OCI-LY7 (cell line): Measurements from ENCODE around the gene GNPTG. TPM values are rescaled to one million over a fixed set of nuclear protein-coding genes. Genes with fewer than 3 reads are reported as not detected.

Experiments
- BruUV-seq: library from RNA; stranded (reverse); fragments of 400-500 nt; replicated peaks from 2 replicates; lab custom pipeline; 2021; lab: Mats Ljungman, UMichigan
- CTCF ChIA-PET: fragments of 300-600 bp; sonication (Branson Sonifier 250); formaldehyde crosslinking; loops from one replicate; lab custom pipeline; 2022; ENCODE audit warnings: antibody characterized with exemption; ENCODE audit not compliant: unreplicated experiment; lab: Charles Lee
- POLR2A ChIA-PET: fragments of 300-600 bp; sonication (Branson Sonifier 250); formaldehyde crosslinking; loops from one replicate; lab custom pipeline; 2022; ENCODE audit warnings: antibody characterized with exemption; lab: Charles Lee
- DNase-seq: peaks from one replicate; pipeline ENCODE4 v3.0.0-alpha.2; 2015; ENCODE audit warnings: low spot score
- H2AFZ ChIP-seq: fragments of 200-600 bp; sonication (generic), shearing (Covaris generic); 2 replicates; pipeline ENCODE4 v1.6.1; 2014; ENCODE audit warnings: mild to moderate bottlenecking, antibody characterized with exemption, low read length, moderate library complexity
- H3K27ac ChIP-seq: fragments of 200-600 bp; sonication (generic); 2 replicates; pipeline ENCODE4 v1.5.1; 2014; ENCODE audit warnings: mixed run types, low read depth, mild to moderate bottlenecking, moderate library complexity, low read length, inconsistent platforms; ENCODE audit not compliant: poor library complexity, severe bottlenecking
- H3K36me3 ChIP-seq: fragments of 200-600 bp; sonication (generic); 2 replicates; pipeline ENCODE4 v1.6.1; 2014; ENCODE audit warnings: mild to moderate bottlenecking, antibody characterized with exemption, low read length, moderate library complexity, mixed read lengths; ENCODE audit not compliant: insufficient read depth
- H3K4me1 ChIP-seq: fragments of 200-600 bp; sonication (generic); 2 replicates; pipeline ENCODE4 v1.5.1; 2014; ENCODE audit warnings: mild to moderate bottlenecking, low read length; ENCODE audit not compliant: insufficient read depth, poor library complexity, severe bottlenecking
- H3K4me2 ChIP-seq: fragments of 200-600 bp; sonication (generic); 2 replicates; pipeline ENCODE4 v1.6.1; 2014; ENCODE audit warnings: mild to moderate bottlenecking, low read length
- H3K4me3 ChIP-seq: fragments of 200-600 bp; sonication (generic); 2 replicates; pipeline ENCODE4 v1.5.1; 2014; ENCODE audit warnings: mild to moderate bottlenecking, low read depth, low read length; ENCODE audit not compliant: poor library complexity, severe bottlenecking
- H3K79me2 ChIP-seq: fragments of 200-600 bp; sonication (generic); 2 replicates; pipeline ENCODE4 v1.6.1; 2016; ENCODE audit warnings: low read depth, mild to moderate bottlenecking, low read length, moderate library complexity, mixed read lengths; ENCODE audit not compliant: insufficient read depth
- H3K9me2 ChIP-seq: fragments of 200-600 bp; sonication (generic); 2 replicates; pipeline ENCODE4 v1.6.1; 2016; ENCODE audit warnings: mild to moderate bottlenecking, low read length, mixed read lengths; ENCODE audit not compliant: insufficient read depth
- H3K9me3 ChIP-seq: fragments of 200-600 bp; sonication (generic); 2 replicates; pipeline ENCODE4 v1.6.1; 2014; ENCODE audit warnings: mild to moderate bottlenecking, mixed run types, low read length, mixed read lengths
- H4K20me1 ChIP-seq: fragments of 200-600 bp; sonication (generic); 2 replicates; pipeline ENCODE4 v1.6.1; 2014; ENCODE audit warnings: mild to moderate bottlenecking, antibody characterized with exemption, low read length, moderate library complexity, mixed read lengths; ENCODE audit not compliant: insufficient read depth
- EZH2phosphoT487 ChIP-seq: fragments of 200-600 bp; sonication (generic); IDR thresholded peaks from 2 replicates; pipeline ENCODE4 v1.6.1; 2018; ENCODE audit warnings: low read depth, borderline replicate concordance, mild to moderate bottlenecking, mixed run types, antibody characterized with exemption, low read length, moderate library complexity, mixed read lengths
- intact Hi-C: fragments of 100-400 bp; cut with micrococcal nuclease; formaldehyde crosslinking; loops from one replicate; pipeline ENCODE4 v1.10.0; 2022; ENCODE audit not compliant: unreplicated experiment
- total RNA-seq, 2 experiments: library from RNA; depleted of rRNA in 1 of 2; stranded (reverse); fragments of >200 nt in 1 of 2; shearing (Covaris generic) in 1 of 2; gene quantifications; 2 replicates each; pipeline ENCODE4 v1.2.3, GENCODE V29; 2014 to 2022
- TF ChIP-seq, protein P1 (sequence below): fragments of 200-600 bp; sonication (generic); conservative IDR thresholded peaks from 2 replicates; pipeline ENCODE4 v1.5.1; 2014; ENCODE audit warnings: mild to moderate bottlenecking, antibody characterized with exemption, low read length, moderate library complexity, mixed read lengths

The GNPTG gene
- total RNA-seq, 2 experiments from 2014 or later: 21.3 to 24.1 TPM

DNA sequence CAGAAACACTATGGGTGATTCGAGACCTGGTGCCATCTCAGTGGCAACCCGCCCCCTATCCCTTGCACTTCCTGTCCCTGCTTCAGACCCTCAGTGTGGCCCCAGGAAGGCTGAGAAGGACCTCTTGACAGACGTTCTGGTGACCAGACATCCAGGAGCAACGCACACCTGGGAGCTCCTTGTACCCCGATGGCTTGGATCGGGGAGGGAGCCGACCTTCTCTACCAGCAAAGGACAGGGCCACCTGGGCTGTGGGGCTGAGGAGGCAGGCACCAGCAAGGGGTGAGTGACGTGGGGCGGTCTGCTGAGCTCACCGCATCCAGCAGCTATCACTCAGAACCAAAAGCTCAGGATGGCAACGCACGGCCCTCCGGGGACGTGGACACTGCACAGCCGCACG lies 35.6 kb downstream of the GNPTG start:
- intact Hi-C loops: no loop called here
- Histone ChIP-seq H3K9me3 (no peaks in the 10 kb centered on the region), H3K4me1 (no peaks in the 10 kb centered on the region), H3K36me3 (no peaks in the 10 kb centered on the region), H3K79me2 (no peaks in the 10 kb centered on the region), H4K20me1 (no peaks in the 10 kb centered on the region), H3K4me3 (no peak overlapping the region), H3K4me2 (no peak overlapping the region), H2AFZ (no peak overlapping the region), H3K27ac (no peak overlapping the region), H3K9me2 (no peaks in the 10 kb centered on the region)
- ChIA-PET CTCF (no interaction called here), POLR2A (no interaction called here)
- TF ChIP-seq EZH2phosphoT487: no peak
- TF ChIP-seq, protein P1, sequence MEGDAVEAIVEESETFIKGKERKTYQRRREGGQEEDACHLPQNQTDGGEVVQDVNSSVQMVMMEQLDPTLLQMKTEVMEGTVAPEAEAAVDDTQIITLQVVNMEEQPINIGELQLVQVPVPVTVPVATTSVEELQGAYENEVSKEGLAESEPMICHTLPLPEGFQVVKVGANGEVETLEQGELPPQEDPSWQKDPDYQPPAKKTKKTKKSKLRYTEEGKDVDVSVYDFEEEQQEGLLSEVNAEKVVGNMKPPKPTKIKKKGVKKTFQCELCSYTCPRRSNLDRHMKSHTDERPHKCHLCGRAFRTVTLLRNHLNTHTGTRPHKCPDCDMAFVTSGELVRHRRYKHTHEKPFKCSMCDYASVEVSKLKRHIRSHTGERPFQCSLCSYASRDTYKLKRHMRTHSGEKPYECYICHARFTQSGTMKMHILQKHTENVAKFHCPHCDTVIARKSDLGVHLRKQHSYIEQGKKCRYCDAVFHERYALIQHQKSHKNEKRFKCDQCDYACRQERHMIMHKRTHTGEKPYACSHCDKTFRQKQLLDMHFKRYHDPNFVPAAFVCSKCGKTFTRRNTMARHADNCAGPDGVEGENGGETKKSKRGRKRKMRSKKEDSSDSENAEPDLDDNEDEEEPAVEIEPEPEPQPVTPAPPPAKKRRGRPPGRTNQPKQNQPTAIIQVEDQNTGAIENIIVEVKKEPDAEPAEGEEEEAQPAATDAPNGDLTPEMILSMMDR: no peak
- DNase-seq: no peak
- no TSS peak for BruUV-seq

DNA sequence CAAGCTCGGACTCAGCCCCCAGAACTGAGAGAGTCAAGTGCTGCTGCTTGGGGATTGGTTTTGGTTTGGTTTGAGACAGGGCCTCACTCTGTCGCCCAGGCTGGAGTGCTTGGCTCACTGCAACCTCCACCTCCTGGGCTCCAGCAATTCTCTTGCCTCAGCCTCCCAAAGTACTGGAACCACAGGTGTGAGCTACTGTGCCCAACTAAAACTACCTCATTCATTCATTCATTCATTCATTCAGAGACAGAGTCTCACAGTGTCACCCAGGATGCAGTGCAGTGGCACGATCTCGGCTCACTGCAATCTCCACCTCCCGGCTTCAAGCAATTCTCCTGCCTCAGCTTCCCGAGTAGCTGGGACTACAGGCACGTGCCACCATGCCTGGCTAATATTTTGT lies 38.0 kb downstream of the GNPTG start:
- Histone ChIP-seq H3K9me2 (no peaks in the 10 kb centered on the region), H4K20me1 (no peaks in the 10 kb centered on the region), H3K9me3 (no peaks in the 10 kb centered on the region), H3K4me2 (no peak overlapping the region), H3K79me2 (no peaks in the 10 kb centered on the region), H3K36me3 (no peaks in the 10 kb centered on the region), H3K4me1 (no peaks in the 10 kb centered on the region), H3K4me3 (no peak overlapping the region), H3K27ac (no peak overlapping the region), H2AFZ (no peak overlapping the region)
- BruUV-seq: no TSS peak
- CTCF ChIA-PET: no interaction called here
- DNase-seq: no peak
- intact Hi-C loops: no loop called here
- POLR2A ChIA-PET: no interaction called here
- TF ChIP-seq EZH2phosphoT487: no peak
- TF ChIP-seq, protein P1: no peak

DNA sequence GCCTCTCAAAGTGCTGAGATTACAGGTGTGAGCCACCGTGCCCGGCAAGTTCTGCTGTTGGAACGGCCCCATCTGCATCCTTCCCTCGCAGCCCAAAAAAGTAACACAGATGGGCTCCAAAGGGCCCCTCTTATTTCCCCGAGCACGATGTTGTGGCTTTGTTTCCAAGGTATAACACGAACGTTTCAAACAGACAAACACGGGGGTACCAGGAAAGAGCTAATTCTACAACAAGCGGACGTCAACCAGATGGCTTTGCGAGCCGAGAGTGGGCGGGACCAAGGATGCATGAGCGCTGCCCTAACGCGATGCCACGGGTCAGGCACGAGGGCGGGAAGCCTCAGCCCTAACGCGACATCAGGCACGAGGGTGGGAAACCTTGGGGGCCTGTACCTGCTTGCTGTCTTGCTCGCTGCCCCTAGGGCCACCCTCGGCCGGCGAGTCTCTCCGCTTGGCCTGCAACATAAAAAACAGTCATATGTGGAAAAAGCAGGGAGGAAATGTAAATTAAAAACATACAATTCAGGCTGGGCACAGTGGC lies 38.6 kb downstream of the GNPTG start:
- no peaks in the 10 kb centered on the region for H3K36me3 ChIP-seq

More for the DNA sequence above, 38.6 kb downstream of the GNPTG start:
- Histone ChIP-seq H3K79me2 (no peaks in the 10 kb centered on the region), H3K4me3 (no peak overlapping the region), H3K27ac (no peak overlapping the region), H3K9me3 (no peaks in the 10 kb centered on the region), H3K9me2 (no peaks in the 10 kb centered on the region), H3K4me1 (no peaks in the 10 kb centered on the region), H3K4me2 (no peak overlapping the region), H4K20me1 (no peaks in the 10 kb centered on the region), H2AFZ (no peak overlapping the region)
- DNase-seq: no peak
- ChIA-PET CTCF (no interaction called here), POLR2A (no interaction called here)
- TF ChIP-seq EZH2phosphoT487: no peak
- TF ChIP-seq, protein P1: no peak
- intact Hi-C loops: no loop called here
- no TSS peak for BruUV-seq
